SW 1271 (cell line): ENCODE measurements around the gene SH2D3A.

Experiments used
- DNase-seq, 2 experiments: peaks; one replicate each; lab custom pipeline; 2025; lab: John Stamatoyannopoulos, UW

Gene SH2D3A

DNA sequence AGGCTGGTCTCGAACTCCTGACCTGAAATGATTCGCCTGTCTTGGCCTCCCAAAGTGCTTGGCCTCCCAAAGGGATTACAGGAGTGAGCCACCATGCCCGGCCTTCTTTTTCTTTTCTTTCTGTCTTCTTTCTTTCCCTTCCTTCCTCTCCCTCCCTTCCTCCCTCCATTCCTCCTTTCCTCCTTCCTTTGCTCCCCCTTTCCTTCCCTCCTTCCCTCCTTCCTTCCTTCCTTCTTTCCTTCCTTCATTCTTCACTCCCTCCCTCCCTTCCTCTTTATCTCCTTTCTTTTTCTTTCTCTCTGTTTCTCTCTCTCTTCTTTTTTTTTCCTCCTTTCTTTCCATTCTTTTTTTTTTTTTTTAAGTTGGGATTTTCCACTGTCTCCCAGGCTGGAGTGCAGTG lies 58.9 kb downstream of the SH2D3A start:
- no peak for DNase-seq

DNA sequence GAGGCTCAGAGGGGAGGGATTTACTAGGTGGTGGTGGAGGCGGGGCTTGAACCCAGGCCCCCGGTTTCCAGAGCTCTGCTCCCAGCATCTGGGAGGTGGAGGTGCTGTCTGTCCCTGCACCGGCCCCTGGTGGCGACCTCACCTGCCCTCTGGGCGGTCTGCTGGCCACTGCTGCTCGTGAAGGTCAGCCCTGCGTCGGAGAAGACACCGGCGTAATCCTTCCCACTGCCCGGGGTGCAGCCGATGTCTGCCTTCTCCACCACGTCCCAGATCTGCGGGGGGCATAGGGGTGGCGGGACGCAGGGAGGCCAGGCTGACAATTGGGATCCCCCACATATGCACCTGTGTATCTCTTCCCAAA lies 59.6 kb downstream of the SH2D3A start:
- no peak for DNase-seq

DNA sequence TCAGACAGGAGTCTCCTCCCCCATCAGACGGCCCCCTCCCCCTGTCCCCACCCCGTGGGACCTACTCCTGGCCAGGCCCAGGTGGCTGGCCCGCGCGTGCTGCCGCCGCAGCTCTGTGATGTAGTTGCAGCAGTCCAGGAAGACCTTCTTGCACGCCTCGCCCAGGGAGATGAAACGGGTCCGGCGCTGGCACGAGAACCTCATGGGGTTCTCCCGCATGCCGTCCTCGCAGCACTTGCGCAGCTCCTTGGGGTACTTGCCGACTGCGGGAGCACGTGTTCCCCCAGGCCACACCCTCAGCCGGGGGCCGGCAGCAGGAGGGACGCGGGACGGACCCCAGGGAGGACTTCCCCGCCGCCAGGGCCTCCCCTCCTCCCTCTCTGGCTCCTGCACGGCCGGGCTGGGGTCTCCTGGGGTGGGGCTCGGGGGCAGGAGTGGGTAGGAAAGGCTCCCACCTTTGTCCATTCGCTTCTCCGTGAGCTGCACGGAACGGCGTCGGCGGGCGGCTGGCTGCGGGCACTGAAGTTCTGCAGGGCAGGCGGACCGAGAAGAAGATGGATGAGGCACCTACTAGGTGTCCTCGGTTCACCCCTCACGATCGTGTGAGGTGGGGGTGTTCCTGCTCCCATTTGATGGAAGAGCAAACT lies 60.1 kb downstream of the SH2D3A start:
- DNase-seq = no peak

DNA sequence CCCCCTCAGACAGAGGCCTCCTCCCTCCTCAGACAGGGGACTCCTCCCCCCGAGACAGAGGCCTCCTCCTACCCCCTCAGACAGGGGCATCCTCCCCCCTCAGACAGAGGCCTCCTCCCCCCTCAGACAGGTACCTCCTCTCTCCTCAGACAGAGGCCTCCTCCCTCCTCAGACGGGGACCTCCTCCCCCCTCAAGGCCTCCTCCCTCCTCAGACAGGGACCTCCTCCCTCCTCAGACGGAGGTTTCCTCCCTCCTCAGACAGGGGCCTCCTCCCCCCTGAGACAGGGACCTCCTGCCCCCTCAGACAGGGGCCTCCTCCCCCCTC lies 60.6 kb downstream of the SH2D3A start:
- DNase-seq = no peak

DNA sequence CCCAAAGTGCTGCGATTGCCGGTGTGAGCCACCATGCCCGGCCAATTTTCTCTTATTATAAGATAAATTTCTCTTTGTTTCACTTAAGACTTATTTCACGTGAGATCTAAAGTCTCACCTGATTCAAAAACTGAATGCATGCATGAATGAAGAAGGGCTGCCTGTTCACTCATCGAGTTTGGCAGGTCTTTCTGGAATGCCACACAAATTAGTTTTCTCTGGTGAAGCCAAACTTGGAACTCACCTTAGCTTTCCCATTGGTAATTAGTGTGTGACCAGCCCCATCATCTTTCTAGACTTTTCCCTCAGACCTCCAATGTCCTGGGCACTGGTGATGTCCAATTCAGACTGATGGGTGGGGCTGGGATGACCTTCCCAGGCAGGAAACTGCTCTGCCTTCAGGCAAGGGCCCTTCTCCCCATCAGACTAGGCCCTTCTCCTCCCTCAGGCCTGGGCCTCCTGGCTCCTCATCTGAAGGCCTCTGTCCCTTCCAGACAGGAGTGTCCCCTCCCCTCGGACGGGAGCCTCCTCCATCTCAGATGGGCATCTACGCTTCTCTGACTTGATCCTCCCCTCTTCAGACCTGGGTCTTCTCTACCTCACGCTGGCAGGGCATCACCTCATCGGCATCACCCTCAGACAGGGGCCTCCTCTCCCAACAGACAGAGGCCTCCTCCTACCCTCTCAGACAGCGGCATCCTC lies 61.2 kb downstream of the SH2D3A start:
- DNase-seq = no peak
